Neural progenitor cell (in vitro differentiated cells): ENCODE results near the gene OAF.

Source experiments
- CTCF ChIP-seq: fragments of 200-600 bp; sonication (generic); IDR thresholded peaks from 2 replicates; pipeline ENCODE4 v1.5.1; 2017; ENCODE audit warnings: antibody characterized with exemption, mild to moderate bottlenecking
- EZH2 ChIP-seq: fragments of 200-600 bp; sonication (generic); IDR thresholded peaks from 2 replicates; pipeline ENCODE4 v1.6.1; 2017; ENCODE audit warnings: antibody characterized with exemption, mild to moderate bottlenecking, moderate library complexity

GRCh38 chr11:120255519-120255866 is 44.7 kb downstream of the OAF start:
- TF ChIP-seq CTCF (no peak), EZH2 (no peak)
